ENCODE measurements around the gene RAB8A.
A peak's percentile ranks its signal among the peaks of the same experiment; 100 is the strongest.
"Not testable (repeated sequence)": the region's sequence is repeated elsewhere in the genome, so short reads cannot be mapped to it uniquely, and the experiment has no call there.

Gene RAB8A

GRCh38 chr19:16178866-16179265, 67.2 kb downstream of the RAB8A start:
- DNase-seq (ENCODE audit: low read depth), result not testable (repeated sequence)

GRCh38 chr19:16180611-16181010, 68.9 kb downstream of the RAB8A start:
- peak; percentile 77 for DNase-seq (ENCODE audit: low read depth)

Measured in amniotic epithelial cell (primary cell).